ENCODE data around the gene CFAP45.
"Not testable (repeated sequence)": the region's sequence is repeated elsewhere in the genome, so short reads cannot be mapped to it uniquely, and the experiment has no call there.

The CFAP45 gene

DNA sequence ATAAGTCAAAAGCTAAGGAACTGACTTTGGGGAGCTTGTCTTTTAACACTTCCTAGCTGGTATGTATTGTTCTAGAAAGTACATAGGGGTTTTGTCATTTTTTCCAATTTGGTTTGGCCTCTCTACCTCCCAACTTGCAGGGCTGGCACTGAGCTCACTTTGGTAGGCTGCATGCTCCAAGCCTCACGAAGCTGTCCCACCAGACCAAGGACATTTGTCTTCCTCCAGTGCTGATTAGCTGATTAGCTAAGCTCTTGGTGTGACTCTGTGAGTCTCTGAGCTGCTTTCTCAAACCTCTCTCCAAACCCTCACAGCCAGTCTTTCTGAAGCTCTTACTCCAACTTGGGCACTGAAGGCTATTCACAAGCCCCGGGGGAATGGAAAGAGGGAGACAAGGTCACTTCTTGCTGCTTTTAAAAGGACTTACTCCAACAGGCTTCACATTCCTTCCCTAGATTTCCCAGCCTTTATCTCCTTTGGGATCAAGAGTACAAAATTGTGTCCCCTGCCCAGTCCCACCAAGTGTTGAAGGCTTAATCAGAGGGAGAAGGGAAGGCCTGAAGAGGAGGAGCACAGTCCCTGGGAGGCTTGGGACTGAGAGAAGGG, 893 bp upstream of the CFAP45 start:
- DNase-seq, result no peak

GRCh38 chr1:159899634-159900033, 331 bp downstream of the CFAP45 start:
- DNase-seq, result not testable (repeated sequence)

GRCh38 chr1:159898527-159898926, 1.4 kb downstream of the CFAP45 start:
- DNase-seq, result no peak

DNA sequence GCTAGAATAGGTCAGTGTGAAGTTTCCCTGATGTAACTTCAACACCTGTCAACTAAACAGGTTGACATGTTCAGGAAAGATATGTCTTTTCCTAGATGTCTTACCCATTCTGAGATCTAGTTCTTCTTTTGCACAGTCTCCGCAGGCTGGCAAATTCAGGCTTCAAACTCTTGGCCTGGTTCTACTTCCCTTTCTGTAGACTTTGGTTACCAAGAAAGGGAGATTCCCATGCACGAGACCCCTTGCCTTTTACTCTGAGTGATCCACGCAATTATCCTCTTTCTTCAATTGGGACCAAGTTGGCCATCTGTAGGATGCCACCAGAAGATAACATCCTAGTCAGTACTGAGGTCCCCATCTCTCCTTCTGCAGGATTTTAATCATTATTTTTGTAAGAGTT, 2.0 kb downstream of the CFAP45 start:
- DNase-seq, result no peak

DNA sequence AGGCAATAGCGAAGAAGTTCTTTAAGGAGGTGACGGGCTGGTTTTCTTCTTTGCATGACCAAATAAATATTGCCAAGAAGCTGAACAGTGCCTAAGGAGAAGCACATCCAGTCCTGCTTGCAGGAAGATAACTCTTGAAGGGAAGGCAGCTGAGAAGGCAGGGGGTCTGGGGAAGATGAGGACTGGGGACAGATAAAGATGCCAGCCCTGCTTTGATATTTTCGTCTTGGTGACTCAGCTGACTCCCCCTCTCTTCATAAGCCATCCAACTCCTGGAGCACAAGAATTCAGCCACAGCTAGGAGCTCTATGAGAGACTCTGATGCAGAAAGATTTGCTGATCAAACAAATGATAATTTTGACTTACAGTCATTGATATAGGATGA, 3.4 kb downstream of the CFAP45 start:
- no peak for DNase-seq

DNA sequence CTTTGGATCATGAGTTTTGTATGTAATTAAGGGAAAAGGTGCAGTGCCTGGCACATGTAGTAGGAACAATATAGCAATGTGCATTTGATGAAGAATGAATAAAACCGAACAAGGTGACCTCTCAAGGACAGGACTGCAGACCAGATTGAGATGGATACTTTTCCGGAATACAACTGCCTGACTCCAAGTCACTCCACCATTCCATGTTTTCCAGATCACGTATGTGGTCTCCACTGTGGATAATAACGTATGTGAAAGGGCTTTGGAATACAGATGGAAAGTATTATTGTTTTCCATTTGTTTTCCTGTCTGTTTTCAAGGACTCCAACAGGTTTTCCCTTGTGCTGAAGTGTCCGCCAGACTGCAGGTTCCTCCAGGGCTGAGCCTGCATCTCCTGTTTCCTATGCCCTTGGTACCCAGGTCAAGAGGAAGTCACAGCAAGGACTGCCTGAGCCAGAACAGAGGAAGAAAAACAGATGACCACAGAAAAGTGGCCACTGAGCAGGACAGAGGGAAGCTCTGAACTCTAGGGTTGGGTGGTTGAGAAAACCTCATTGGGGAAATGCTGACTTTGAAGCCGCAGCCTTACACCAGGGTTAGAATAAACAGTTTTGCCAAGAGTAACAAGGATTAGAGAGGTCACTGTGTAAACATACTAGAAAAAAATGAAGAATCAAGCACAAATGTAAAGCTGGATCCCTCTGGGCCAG, 4.0 kb downstream of the CFAP45 start:
- no peak for DNase-seq

GRCh38 chr1:159895286-159895685, 4.7 kb downstream of the CFAP45 start:
- no peak for DNase-seq

DNA sequence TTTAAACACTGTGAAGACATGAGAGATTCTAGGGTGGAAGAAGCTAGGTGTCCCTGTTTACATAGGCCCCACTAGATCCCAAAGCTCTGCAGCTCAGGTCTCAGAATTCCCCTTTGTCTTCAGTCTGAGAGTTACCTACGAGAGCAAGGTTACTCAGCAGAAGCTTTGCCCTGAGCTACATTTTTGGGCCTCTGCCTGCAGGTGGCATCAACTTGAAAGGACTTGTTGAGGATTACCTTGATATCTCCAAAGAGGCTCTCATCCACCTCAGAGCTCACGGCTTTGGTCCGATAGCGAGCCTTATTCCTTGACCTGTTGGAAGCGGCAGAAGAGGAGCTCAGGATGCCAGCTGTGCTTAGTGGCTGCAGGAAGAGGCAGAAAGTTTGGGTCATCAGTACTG, 7.0 kb downstream of the CFAP45 start:
- no peak for DNase-seq

DNA sequence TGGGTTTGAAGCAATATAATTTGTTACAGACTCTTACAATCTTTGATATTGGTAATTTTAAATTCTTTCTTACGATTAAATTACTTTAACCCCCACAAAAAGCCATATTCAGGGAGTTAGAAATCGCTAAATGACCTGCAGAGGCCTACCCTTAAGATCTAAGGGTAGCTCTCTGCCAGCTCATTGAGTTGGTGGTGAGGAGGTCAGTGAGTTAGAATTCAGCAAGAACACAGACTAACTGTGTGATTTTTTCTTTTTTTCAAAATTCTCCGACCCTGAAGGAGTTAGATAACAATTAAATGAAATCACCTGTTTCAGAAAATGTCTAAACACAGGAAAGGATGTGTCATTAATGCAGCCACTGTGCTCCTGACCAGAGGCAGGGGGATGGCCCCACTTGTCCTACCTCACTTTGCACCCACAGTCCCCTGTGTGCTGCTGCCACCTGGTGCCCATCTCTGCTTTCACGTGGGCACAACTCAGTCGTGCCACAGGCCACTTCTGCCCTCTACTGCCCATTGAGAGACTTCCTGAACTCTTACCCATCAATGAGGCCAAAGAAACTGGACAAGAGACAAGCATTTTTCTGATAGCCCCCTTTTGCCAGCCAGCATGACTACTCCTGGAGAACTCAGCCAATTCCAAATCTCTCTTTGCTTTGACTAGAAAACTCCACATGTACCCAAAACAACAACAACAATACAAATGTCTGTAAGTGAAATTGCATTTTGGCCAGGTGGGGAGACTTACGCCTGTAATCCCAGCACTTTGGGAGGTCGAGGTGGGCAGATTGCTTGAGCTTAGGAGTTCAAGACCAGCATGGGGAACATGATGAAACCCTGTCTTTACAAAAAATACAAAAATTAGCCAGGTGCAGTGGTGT, 8.4 kb downstream of the CFAP45 start:
- peak; percentile 87 for DNase-seq

DNA sequence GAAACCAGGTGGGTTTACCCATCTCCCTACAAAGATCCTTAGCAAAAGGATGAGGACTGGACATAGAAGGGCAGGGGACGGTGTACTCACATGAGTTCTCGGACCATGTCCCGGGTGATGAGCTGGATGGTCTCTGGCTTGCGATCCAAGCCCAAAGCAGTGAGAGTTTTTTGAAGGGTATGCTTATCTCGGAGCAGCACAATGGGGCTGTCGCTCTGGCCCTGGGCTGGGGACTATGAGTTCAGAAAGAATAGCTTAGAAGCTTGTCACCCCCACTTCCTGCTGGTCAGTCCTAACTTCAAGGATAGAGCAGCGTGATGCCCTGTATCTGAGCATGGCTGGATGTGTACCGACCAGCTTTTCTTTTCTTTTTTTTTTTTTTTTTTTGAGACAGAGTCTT, 9.6 kb downstream of the CFAP45 start:
- DNase-seq, result no peak

GRCh38 chr1:159889821-159890252, 10.1 kb downstream of the CFAP45 start:
- DNase-seq, result no peak

DNA sequence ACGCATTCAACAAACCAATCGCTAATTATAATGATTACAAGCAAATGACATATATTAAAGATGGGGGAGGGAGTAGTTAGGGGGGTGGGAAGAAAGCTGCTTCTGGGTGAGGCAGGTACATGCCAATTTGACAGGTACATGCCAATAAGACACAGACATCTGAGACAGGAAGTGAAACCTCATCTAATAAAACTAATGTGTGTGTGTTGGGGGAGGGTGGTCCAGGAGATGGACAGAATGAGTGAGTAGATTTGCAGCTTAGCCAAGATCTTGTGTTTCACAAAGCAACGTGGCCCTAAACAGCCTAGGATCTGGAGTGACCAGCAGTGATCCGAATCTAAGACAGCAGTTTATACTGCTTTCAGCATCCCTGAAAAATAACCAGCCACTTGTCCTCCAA, 10.8 kb downstream of the CFAP45 start:
- no peak for DNase-seq

- DNase-seq, result no peak
Observed at GRCh38 chr1:159884296-159884695, 15.7 kb downstream of the CFAP45 start.

DNA sequence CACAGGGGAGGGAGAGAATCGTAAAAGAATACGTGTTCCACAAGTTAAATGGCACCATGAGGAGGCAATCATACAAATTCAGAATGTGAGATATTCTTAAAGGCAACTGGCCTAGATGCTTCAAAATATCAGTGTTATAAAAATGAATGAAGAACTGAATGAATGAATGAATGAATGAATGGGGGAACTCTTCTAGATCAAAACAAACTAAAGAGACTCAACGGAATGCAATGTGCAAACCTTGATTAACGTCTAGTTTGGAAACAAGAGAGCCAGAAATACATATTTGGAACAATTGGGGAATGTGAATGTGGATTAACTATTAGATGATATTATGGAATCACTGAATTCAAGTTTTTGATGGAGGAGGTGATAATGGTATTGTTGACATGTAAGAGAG, 16.8 kb downstream of the CFAP45 start:
- no peak for DNase-seq

- no peak for DNase-seq
Observed at GRCh38 chr1:159882527-159882862, 17.5 kb downstream of the CFAP45 start.

DNA sequence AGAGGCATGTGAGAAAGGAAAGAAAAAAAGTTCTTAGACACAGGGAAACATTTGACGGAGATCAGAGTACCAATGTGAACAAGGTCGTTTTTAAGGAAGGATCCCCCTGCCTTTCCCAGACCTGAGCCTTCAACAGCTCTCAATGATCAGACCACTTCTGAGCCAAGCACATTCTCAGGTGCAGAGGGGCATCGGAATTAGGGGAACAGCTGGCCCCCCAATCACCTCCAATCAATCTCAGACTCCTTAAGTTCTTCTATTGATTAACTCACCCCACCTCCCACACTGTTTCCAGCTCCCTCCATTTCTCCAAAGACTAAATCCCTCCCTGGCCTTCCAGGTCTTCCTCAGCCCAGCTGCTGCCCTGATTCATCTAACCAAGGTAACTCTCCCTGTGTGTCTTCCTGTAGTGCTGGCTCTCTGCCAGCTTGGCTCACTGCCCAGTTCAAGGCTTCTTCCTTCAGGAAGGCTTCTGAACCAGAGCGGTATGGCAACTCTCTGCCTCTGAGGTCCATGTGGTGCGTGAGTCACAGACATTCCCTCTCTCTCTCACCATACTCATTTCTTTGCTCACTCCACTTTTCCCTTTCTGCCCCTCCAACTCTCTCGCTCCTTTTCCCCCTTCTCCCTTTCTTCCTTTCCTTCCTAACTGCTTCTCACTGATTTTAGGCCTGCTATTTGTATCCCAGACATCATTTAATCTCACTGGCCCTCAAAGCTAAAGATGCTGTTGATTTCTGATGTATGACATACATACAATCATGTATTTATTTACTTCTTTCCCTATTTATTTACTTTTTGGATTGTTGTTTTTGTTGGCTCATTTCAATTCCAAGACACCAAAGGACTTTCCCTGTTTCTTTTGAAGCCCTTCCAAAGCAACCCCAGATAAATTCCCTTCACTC, 18.1 kb downstream of the CFAP45 start:
- DNase-seq, result peak; percentile 49

- DNase-seq, result no peak
Observed at GRCh38 chr1:159880430-159880829, 19.5 kb downstream of the CFAP45 start.

DNA sequence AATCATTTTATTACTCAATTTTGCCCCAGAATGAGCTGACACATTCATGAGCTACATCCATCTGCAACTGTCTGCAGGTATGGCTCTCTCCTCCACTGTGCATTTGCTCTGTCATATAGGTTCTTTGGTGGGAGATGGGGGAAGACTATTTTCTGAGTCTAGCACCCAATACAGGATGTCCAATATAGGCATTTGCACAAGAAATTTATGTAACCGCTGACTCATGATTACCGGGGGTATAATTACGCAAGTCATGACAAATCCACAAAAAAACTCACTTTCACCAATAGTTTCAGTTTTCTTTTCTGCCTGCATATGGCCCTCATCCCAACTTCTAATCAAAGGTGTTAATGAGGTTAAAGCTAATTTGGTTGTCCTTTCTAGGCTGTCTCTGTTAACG, 20.0 kb downstream of the CFAP45 start:
- DNase-seq, result no peak

DNA sequence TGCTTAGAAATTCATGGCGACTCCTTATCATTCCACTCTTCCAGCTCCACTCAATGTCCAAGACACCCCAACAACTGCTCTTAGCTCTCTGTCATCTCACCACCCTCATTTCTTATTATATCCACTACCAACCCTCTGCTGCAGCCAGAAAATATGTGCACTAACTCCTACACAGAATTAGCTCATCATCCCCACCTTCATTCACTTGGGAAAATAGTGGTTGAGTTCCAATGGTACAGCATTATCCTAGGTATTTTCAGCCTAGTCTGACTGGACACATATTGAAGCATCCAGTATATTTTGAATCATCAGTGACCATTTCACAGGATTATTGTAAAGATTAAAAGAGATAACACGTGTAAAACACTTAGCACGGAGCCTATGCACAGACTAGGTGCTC, 20.8 kb downstream of the CFAP45 start:
- DNase-seq, result no peak

GRCh38 chr1:159877695-159878444, 22.1 kb downstream of the CFAP45 start:
- DNase-seq, result no peak

DNA sequence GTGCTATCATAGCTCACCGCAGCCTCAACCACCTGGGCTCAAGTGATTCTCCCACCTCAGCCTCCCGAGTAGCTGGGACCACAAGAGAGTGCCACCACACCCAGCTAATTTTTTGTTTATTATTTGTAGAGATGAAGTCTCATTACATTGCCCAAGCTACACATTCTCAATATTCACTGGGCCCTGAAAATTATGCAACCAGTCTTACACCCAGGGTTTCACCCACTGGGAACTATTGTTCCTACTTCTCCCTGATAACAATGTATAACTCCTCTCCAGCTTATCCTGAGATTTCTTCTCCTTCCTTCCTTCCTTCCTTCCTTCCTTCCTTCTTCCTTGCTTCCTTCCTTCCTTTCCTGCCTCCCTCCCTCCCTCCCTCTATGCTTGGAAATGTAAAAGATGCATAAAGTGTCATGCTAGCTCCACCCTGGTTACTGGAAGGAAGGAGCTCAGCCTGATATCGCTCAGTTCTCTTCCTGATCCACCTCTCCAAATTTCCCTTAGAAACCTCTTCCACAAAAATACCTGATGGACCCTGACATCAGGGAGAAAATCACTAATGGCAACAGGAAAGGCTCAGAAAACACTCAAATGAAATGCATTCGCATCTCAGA, 26.3 kb downstream of the CFAP45 start:
- no peak for DNase-seq

GRCh38 chr1:159872891-159873290, 27.1 kb downstream of the CFAP45 start:
- DNase-seq, result no peak

Measured in NCI-H1092 treated with DMSO at 0.1 percent for 48 hours (cell line).